ENCODE data around the gene ELL.

ELL gene

GRCh38 chr19:18449552-18449951 lies 72.3 kb downstream of the ELL start:
- no peak for DNase-seq (ENCODE audit: low read depth in 2 of 3, low spot score in 1 of 3)

- DNase-seq (ENCODE audit: low read depth in 2 of 3, low spot score in 1 of 3): no peak
Observed at GRCh38 chr19:18446811-18447359, 75.0 kb downstream of the ELL start.

GRCh38 chr19:18446145-18446810 lies 75.6 kb downstream of the ELL start:
- DNase-seq (ENCODE audit: low read depth in 2 of 3, low spot score in 1 of 3): no peak

GRCh38 chr19:18445262-18445948 lies 76.5 kb downstream of the ELL start:
- DNase-seq (ENCODE audit: low read depth in 2 of 3, low spot score in 1 of 3): no peak

GRCh38 chr19:18444513-18444912 lies 77.4 kb downstream of the ELL start:
- DNase-seq (ENCODE audit: low read depth in 2 of 3, low spot score in 1 of 3): no peak

- no peak for DNase-seq (ENCODE audit: low read depth in 2 of 3, low spot score in 1 of 3)
Observed at GRCh38 chr19:18443831-18444230, 78.0 kb downstream of the ELL start.

- DNase-seq (ENCODE audit: low read depth in 2 of 3, low spot score in 1 of 3): no peak
Observed at GRCh38 chr19:18443406-18443805, 78.5 kb downstream of the ELL start.

GRCh38 chr19:18442941-18443340 lies 78.9 kb downstream of the ELL start:
- no peak for DNase-seq (ENCODE audit: low read depth in 2 of 3, low spot score in 1 of 3)

GRCh38 chr19:18441804-18442788 lies 79.8 kb downstream of the ELL start:
- no peak for DNase-seq (ENCODE audit: low read depth in 2 of 3, low spot score in 1 of 3)

- no peak for DNase-seq (ENCODE audit: low read depth in 2 of 3, low spot score in 1 of 3)
Observed at GRCh38 chr19:18440936-18441803, 80.7 kb downstream of the ELL start.

- DNase-seq (ENCODE audit: low read depth in 2 of 3, low spot score in 1 of 3): no peak
Observed at GRCh38 chr19:18440415-18440877, 81.4 kb downstream of the ELL start.

GRCh38 chr19:18439910-18440237 lies 82.0 kb downstream of the ELL start:
- no peak for DNase-seq (ENCODE audit: low read depth in 2 of 3, low spot score in 1 of 3)

GRCh38 chr19:18439025-18439909 lies 82.6 kb downstream of the ELL start:
- DNase-seq (ENCODE audit: low read depth in 2 of 3, low spot score in 1 of 3): no peak

- DNase-seq (ENCODE audit: low read depth in 2 of 3, low spot score in 1 of 3): no peak
Observed at GRCh38 chr19:18438331-18439024, 83.4 kb downstream of the ELL start.

- no peak for DNase-seq (ENCODE audit: low read depth in 2 of 3, low spot score in 1 of 3)
Observed at GRCh38 chr19:18437491-18438330, 84.2 kb downstream of the ELL start, which contains the start of gene ISYNA1. ISYNA1 (minus strand) TSS chr19:18438133; CDS start chr19:18437979, 154 bp downstream.

- no peak for DNase-seq (ENCODE audit: low read depth in 2 of 3, low spot score in 1 of 3)
Observed at GRCh38 chr19:18436671-18437490, 85.0 kb downstream of the ELL start.

Measured in stimulated activated CD4-positive, alpha-beta T cell treated with anti-CD3 and anti-CD28 coated beads, Interleukin-12 subunit alpha, Interleukin-12 subunit beta, amount 100 ng/mL, for 48 hours (primary cell).